HepG2 (cell line): ENCODE results near the gene PPARA. TPM values are rescaled to one million over a fixed set of nuclear protein-coding genes. Genes with fewer than 3 reads are reported as not detected.
A peak's percentile ranks its signal among the peaks of the same experiment; 100 is the strongest.

ENCODE experiments used
- ATAC-seq: fragments of 200-7000 bp; cut with Tn5 transposase; 3 replicates; pipeline ENCODE4 v1.9.1; 2020; ENCODE audit warnings: mild to moderate bottlenecking, moderate library complexity
- BruUV-seq: library from RNA; stranded (reverse); fragments of 400-500 nt; replicated peaks from 2 replicates; lab custom pipeline; 2021; lab: Mats Ljungman, UMichigan
- CTCF ChIA-PET: fragments of 300-600 bp; formaldehyde crosslinking; extraction: SDS; loops from one replicate; lab custom pipeline; 2021; ENCODE audit warnings: low total read pairs, inconsistent platforms, low intra/inter-chr PET ratio; lab: Yijun Ruan, JAX
- POLR2A ChIA-PET: fragments of 350-600 bp; sonication (Branson Sonifier 250); formaldehyde crosslinking; loops from one replicate; lab custom pipeline; 2020; ENCODE audit warnings: antibody characterized with exemption, inconsistent platforms; lab: Yijun Ruan, JAX
- DNase-seq: peaks from one replicate; pipeline ENCODE4 v3.0.0-alpha.2; 2015; ENCODE audit warnings: low spot score
- FAIRE-seq: peaks from 3 replicates; lab custom pipeline; 2011; peaks lifted over from hg19 to GRCh38; lab: Jason Lieb, UNC
- H2AFZ ChIP-seq: one replicate; pipeline ENCODE4 v1.6.1; 2011; ENCODE audit warnings: low read length, inconsistent platforms
- H3K27ac ChIP-seq: fragments of 300-600 bp; 3 replicates; pipeline ENCODE4 v1.8.0; 2011; ENCODE audit warnings: mixed run types, mild to moderate bottlenecking, mixed read lengths, low read length, inconsistent platforms; ENCODE audit not compliant: insufficient read depth; ENCODE audit errors: extremely low read length
- H3K27me3 ChIP-seq, 2 experiments: fragments of 200-600 bp in 1 of 2; 2 replicates in 1 of 2; 3 replicates in 1 of 2; pipeline versions ENCODE4 v1.6.0 to v1.8.0; 2011; ENCODE audit warnings: low read length in 2 of 2, mild to moderate bottlenecking in 2 of 2, moderate library complexity in 2 of 2, inconsistent platforms in 1 of 2; ENCODE audit not compliant: insufficient read depth in 2 of 2, control insufficient read depth in 1 of 2
- H3K36me3 ChIP-seq, 2 experiments: fragments of 200-600 bp in 1 of 2; replicated peaks in 1 of 2; 2 replicates in 1 of 2; 3 replicates in 1 of 2; pipeline versions ENCODE4 v1.5.1 to v1.8.0; 2011; ENCODE audit warnings: low read length in 2 of 2, inconsistent platforms in 1 of 2; ENCODE audit not compliant: insufficient read depth in 2 of 2, control insufficient read depth in 1 of 2
- H3K4me1 ChIP-seq: 2 replicates; pipeline ENCODE4 v1.5.1; 2012; ENCODE audit warnings: low read length, inconsistent platforms; ENCODE audit not compliant: insufficient read depth
- H3K4me2 ChIP-seq: 2 replicates; pipeline ENCODE4 v1.6.0; 2011; ENCODE audit warnings: low read depth, low read length, inconsistent platforms
- H3K4me3 ChIP-seq, 3 experiments: fragments of 200-600 bp in 1 of 3; sonication (generic), shearing (Covaris generic) in 1 of 3; replicated peaks in 1 of 3; 2 replicates each; pipeline ENCODE4 v1.5.1; 2011 to 2016; ENCODE audit warnings: low read length in 3 of 3, inconsistent platforms in 2 of 3, low read depth in 2 of 3, mild to moderate bottlenecking in 2 of 3, control low read depth in 1 of 3, mixed read lengths in 1 of 3; ENCODE audit not compliant: insufficient read depth in 1 of 3
- H3K79me2 ChIP-seq: one replicate; pipeline ENCODE4 v1.6.1; 2011; ENCODE audit warnings: low read length, inconsistent platforms; ENCODE audit not compliant: insufficient read depth
- H3K9ac ChIP-seq: 2 replicates; pipeline ENCODE4 v1.6.0; 2011; ENCODE audit warnings: mild to moderate bottlenecking, low read depth, low read length, inconsistent platforms; ENCODE audit not compliant: insufficient read depth
- H3K9me3 ChIP-seq: 2 replicates; pipeline ENCODE4 v1.5.1; 2012; ENCODE audit warnings: mild to moderate bottlenecking, low read length
- H4K20me1 ChIP-seq: 2 replicates; pipeline ENCODE4 v1.6.0; 2011; ENCODE audit warnings: inconsistent platforms, mild to moderate bottlenecking, low read length, moderate library complexity; ENCODE audit not compliant: insufficient read depth
- ATF7-NPFF ChIP-seq: sonication (generic); formaldehyde crosslinking; IDR thresholded peaks from 2 replicates; pipeline ENCODE4 v1.8.1; 2023; ENCODE audit warnings: mild to moderate bottlenecking, low read depth, missing genetic modification reagents, moderate library complexity
- BRCA1 ChIP-seq: sonication (generic); formaldehyde crosslinking; IDR thresholded peaks from 2 replicates; pipeline ENCODE4 v1.4.0; 2020; ENCODE audit warnings: missing genetic modification reagents
- CC2D1A ChIP-seq: sonication (generic); formaldehyde crosslinking; IDR thresholded peaks from 2 replicates; pipeline ENCODE4 v1.8.1; 2023; ENCODE audit warnings: mild to moderate bottlenecking, missing genetic modification reagents
- HDAC2 ChIP-seq: sonication (generic); formaldehyde crosslinking; IDR thresholded peaks from 2 replicates; pipeline ENCODE4 v1.4.0; 2020; ENCODE audit warnings: missing genetic modification reagents
- MAF1 ChIP-seq: sonication (generic); formaldehyde crosslinking; IDR thresholded peaks from 2 replicates; pipeline ENCODE4 v1.5.0; 2020; ENCODE audit warnings: missing genetic modification reagents, borderline replicate concordance
- NCOA2 ChIP-seq: sonication (generic); formaldehyde crosslinking; IDR thresholded peaks from 2 replicates; pipeline ENCODE4 v1.8.0; 2022; ENCODE audit warnings: inconsistent platforms
- NFRKB ChIP-seq: fragments of 450-650 bp; IDR thresholded peaks from 2 replicates; pipeline ENCODE4 v1.6.1; 2017
- PHB2 ChIP-seq: fragments of 450-650 bp; IDR thresholded peaks from 2 replicates; pipeline ENCODE4 v1.6.1; 2018; ENCODE audit not compliant: partially characterized antibody
- POLR2A ChIP-seq, 2 experiments: IDR thresholded peaks; 2 replicates each; pipeline ENCODE4 v1.6.1; 2011; ENCODE audit warnings: low read depth in 2 of 2, low read length in 2 of 2, mild to moderate bottlenecking in 1 of 2, moderate library complexity in 1 of 2; ENCODE audit not compliant: insufficient read depth in 1 of 2
- SKI ChIP-seq: fragments of 450-650 bp; IDR thresholded peaks from one replicate; pipeline ENCODE4 v1.6.1; 2018; ENCODE audit warnings: mild to moderate bottlenecking; ENCODE audit not compliant: partially characterized antibody
- THYN1 ChIP-seq: sonication (generic); formaldehyde crosslinking; IDR thresholded peaks from 2 replicates; pipeline ENCODE4 v1.8.1; 2023; ENCODE audit warnings: low read depth, mild to moderate bottlenecking, moderate library complexity, missing genetic modification reagents, borderline replicate concordance
- TOE1 ChIP-seq: sonication (generic); formaldehyde crosslinking; IDR thresholded peaks from 2 replicates; pipeline ENCODE4 v1.4.0; 2020; ENCODE audit warnings: mild to moderate bottlenecking, missing genetic modification reagents
- YEATS2 ChIP-seq: sonication (generic); formaldehyde crosslinking; IDR thresholded peaks from 2 replicates; pipeline ENCODE4 v1.4.0; 2020; ENCODE audit warnings: missing genetic modification reagents, borderline replicate concordance
- ZNF607 ChIP-seq: sonication (generic); formaldehyde crosslinking; IDR thresholded peaks from 2 replicates; pipeline ENCODE4 v1.5.1; 2020; ENCODE audit warnings: missing genetic modification reagents, mild to moderate bottlenecking, borderline replicate concordance
- ZNF616 ChIP-seq: sonication (generic); formaldehyde crosslinking; IDR thresholded peaks from 2 replicates; pipeline ENCODE4 v1.5.0; 2020; ENCODE audit warnings: low read depth, mild to moderate bottlenecking, missing genetic modification reagents
- WGBS: methylation state at CpG from one replicate; pipeline ENCODE4 v1.1.6; 2017; ENCODE audit warnings: low lambda C conversion rate; 5-methylcytosine and 5-hydroxymethylcytosine counted together
- in situ Hi-C: cut with HindIII; loops from 2 replicates; pipeline ENCODE4 v1.10.0; 2017; ENCODE audit warnings: low pct_unique_long_range_greater_than_20kb; ENCODE audit not compliant: extremely low pct_ligation_motif_present
- intact Hi-C: fragments of 100-400 bp; cut with micrococcal nuclease; formaldehyde crosslinking; loops from one replicate; pipeline ENCODE4 v1.10.0; 2022; ENCODE audit not compliant: unreplicated experiment
- polyA plus RNA-seq, 8 experiments: library from polyadenylated mRNA; depleted of rRNA in 3 of 8; stranded (reverse) in 7 of 8; unstranded in 1 of 8; fragments of >200 nt; fragmentation: Illumina TruSeq in 4 of 8; extraction: Trizol in 4 of 8; gene quantifications; 2 replicates each; pipeline versions ENCODE4 v1.2.1 to v1.2.3, GENCODE V29; 2011 to 2016; ENCODE audit warnings: low read depth in 4 of 8, missing spikeins in 1 of 8, mixed read lengths in 1 of 8; ENCODE audit not compliant: insufficient read depth in 1 of 8
- total RNA-seq, 5 experiments: library from RNA; depleted of rRNA; stranded (reverse); fragments of >200 nt; fragmentation: Illumina TruSeq; extraction: Trizol; gene quantifications; 2 replicates each; pipeline ENCODE4 v1.2.3, GENCODE V29; 2016; ENCODE audit warnings: low read depth in 1 of 5
- TF ChIP-seq, protein P1 (sequence below): sonication (generic); formaldehyde crosslinking; IDR thresholded peaks from 2 replicates; pipeline ENCODE4 v1.4.0; 2020; ENCODE audit warnings: missing genetic modification reagents
- TF ChIP-seq, protein P2 (sequence below): sonication (generic); formaldehyde crosslinking; IDR thresholded peaks from 2 replicates; pipeline ENCODE4 v1.4.0; 2020; ENCODE audit warnings: missing genetic modification reagents, mild to moderate bottlenecking, borderline replicate concordance
- TF ChIP-seq, protein P3 (sequence below): IDR thresholded peaks from 2 replicates; pipeline ENCODE4 v1.6.1; 2016; ENCODE audit warnings: missing compliant biosample characterization, missing genetic modification reagents, borderline replicate concordance
- TF ChIP-seq, protein P4 (sequence below): sonication (generic); formaldehyde crosslinking; IDR thresholded peaks from 2 replicates; pipeline ENCODE4 v1.5.1; 2020; ENCODE audit warnings: missing genetic modification reagents, mild to moderate bottlenecking, borderline replicate concordance

The PPARA gene
- total and polyA plus RNA-seq, 2 of the 13 experiments (the other 11 are each of a cell fraction or from before 2014, with no cell fraction given), result 18.2 to 24.7 TPM

DNA sequence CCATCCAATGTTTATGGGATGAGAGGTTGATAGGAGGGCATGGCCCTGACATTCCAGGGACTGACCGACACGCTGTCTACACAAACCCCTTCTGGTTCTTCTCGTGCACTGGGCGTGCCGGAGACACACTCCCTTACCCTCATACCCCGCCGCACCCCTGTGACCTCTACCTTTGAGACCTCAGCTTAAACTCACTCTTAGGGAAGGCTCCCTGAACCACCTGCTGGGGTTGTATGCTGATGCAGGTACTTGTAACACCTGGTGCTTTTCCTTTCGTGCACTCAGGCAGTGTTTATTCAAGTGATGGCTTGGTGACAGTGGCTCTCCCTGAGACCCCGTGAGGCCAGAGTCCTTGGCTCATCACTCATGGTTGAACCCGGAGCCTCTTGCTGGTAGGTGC, 12.0 kb downstream of the PPARA start:
- no TSS peak for BruUV-seq
- no peaks in the 10 kb centered on the region for H4K20me1 ChIP-seq
- peaks cover 63% of the 10 kb centered on the region for H3K4me1 ChIP-seq
- intact Hi-C loops, result no loop called here
- no peak overlapping the region for H2AFZ ChIP-seq
- DNase-seq (no peak), ATAC-seq (peak; percentile 33), FAIRE-seq (no peak)
- H3K36me3 ChIP-seq, result peaks cover 0 to 5% of the 10 kb centered on the region in 2 experiments; a peak in 1 of 5 replicates
- no peaks in the 10 kb centered on the region for H3K27me3 ChIP-seq
- H3K79me2 ChIP-seq, result peaks cover 4% of the 10 kb centered on the region
- in situ Hi-C loops, result no loop called here
- WGBS, result 81% methylated on average over 8 of the region's 10 CpGs
- POLR2A ChIA-PET, result interaction anchor here (1.2 to 1.9 kb wide), 3 partner anchors 9 to 149 kb away, joined by 3 to 8 read pairs (median 4); no protein-coding TSS in a partner anchor
- CTCF ChIA-PET, result no interaction called here
- no peak overlapping the region for H3K4me3 ChIP-seq
- no peak overlapping the region for H3K4me2 ChIP-seq
- H3K27ac ChIP-seq, result no peak overlapping the region
- no peaks in the 10 kb centered on the region for H3K9me3 ChIP-seq
- H3K9ac ChIP-seq, result no peak overlapping the region
- TF ChIP-seq, protein P1, sequence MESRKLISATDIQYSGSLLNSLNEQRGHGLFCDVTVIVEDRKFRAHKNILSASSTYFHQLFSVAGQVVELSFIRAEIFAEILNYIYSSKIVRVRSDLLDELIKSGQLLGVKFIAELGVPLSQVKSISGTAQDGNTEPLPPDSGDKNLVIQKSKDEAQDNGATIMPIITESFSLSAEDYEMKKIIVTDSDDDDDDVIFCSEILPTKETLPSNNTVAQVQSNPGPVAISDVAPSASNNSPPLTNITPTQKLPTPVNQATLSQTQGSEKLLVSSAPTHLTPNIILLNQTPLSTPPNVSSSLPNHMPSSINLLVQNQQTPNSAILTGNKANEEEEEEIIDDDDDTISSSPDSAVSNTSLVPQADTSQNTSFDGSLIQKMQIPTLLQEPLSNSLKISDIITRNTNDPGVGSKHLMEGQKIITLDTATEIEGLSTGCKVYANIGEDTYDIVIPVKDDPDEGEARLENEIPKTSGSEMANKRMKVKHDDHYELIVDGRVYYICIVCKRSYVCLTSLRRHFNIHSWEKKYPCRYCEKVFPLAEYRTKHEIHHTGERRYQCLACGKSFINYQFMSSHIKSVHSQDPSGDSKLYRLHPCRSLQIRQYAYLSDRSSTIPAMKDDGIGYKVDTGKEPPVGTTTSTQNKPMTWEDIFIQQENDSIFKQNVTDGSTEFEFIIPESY, result no peak
- TF ChIP-seq ZNF607 (CRISPR knock-in tag) (no peak), THYN1 (CRISPR knock-in tag) (no peak), NFRKB (no peak), ATF7-NPFF (CRISPR knock-in tag) (no peak), CC2D1A (CRISPR knock-in tag) (no peak), NCOA2 (no peak), TOE1 (no peak), POLR2A (IDR thresholded peaks at IDR 0.05; ENCODE audit: insufficient read depth in 1 of 2, low read depth in 2 of 2, low read length in 2 of 2) (no peak), PHB2 (no peak), YEATS2 (no peak), SKI (no peak), MAF1 (CRISPR knock-in tag) (no peak), HDAC2 (CRISPR knock-in tag) (no peak), ZNF616 (CRISPR knock-in tag) (no peak), BRCA1 (CRISPR knock-in tag) (no peak)
- TF ChIP-seq, protein P2, sequence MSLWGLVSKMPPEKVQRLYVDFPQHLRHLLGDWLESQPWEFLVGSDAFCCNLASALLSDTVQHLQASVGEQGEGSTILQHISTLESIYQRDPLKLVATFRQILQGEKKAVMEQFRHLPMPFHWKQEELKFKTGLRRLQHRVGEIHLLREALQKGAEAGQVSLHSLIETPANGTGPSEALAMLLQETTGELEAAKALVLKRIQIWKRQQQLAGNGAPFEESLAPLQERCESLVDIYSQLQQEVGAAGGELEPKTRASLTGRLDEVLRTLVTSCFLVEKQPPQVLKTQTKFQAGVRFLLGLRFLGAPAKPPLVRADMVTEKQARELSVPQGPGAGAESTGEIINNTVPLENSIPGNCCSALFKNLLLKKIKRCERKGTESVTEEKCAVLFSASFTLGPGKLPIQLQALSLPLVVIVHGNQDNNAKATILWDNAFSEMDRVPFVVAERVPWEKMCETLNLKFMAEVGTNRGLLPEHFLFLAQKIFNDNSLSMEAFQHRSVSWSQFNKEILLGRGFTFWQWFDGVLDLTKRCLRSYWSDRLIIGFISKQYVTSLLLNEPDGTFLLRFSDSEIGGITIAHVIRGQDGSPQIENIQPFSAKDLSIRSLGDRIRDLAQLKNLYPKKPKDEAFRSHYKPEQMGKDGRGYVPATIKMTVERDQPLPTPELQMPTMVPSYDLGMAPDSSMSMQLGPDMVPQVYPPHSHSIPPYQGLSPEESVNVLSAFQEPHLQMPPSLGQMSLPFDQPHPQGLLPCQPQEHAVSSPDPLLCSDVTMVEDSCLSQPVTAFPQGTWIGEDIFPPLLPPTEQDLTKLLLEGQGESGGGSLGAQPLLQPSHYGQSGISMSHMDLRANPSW (CRISPR knock-in tag), result no peak
- TF ChIP-seq, protein P3, sequence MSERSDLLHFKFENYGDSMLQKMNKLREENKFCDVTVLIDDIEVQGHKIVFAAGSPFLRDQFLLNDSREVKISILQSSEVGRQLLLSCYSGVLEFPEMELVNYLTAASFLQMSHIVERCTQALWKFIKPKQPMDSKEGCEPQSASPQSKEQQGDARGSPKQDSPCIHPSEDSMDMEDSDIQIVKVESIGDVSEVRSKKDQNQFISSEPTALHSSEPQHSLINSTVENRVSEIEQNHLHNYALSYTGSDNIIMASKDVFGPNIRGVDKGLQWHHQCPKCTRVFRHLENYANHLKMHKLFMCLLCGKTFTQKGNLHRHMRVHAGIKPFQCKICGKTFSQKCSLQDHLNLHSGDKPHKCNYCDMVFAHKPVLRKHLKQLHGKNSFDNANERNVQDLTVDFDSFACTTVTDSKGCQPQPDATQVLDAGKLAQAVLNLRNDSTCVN (CRISPR knock-in tag), result no peak
- TF ChIP-seq, protein P4, sequence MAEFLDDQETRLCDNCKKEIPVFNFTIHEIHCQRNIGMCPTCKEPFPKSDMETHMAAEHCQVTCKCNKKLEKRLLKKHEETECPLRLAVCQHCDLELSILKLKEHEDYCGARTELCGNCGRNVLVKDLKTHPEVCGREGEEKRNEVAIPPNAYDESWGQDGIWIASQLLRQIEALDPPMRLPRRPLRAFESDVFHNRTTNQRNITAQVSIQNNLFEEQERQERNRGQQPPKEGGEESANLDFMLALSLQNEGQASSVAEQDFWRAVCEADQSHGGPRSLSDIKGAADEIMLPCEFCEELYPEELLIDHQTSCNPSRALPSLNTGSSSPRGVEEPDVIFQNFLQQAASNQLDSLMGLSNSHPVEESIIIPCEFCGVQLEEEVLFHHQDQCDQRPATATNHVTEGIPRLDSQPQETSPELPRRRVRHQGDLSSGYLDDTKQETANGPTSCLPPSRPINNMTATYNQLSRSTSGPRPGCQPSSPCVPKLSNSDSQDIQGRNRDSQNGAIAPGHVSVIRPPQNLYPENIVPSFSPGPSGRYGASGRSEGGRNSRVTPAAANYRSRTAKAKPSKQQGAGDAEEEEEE (CRISPR knock-in tag), result no peak
